ENCODE data around the gene RSPH10B2. TPM values are rescaled to one million over a fixed set of nuclear protein-coding genes. Genes with fewer than 3 reads are reported as not detected.
"Not testable (repeated sequence)": the region's sequence is repeated elsewhere in the genome, so short reads cannot be mapped to it uniquely, and the experiment has no call there.

The RSPH10B2 gene
- total RNA-seq, 1 donor, result 0.43 TPM

- H3K4me3 ChIP-seq (ENCODE audit: low read depth, low read length), result peak within 1 kb of the TSS; percentile 54
- DNase-seq (ENCODE audit: low read depth), result peak; percentile 57
- TF ChIP-seq CTCF (IDR thresholded peaks at IDR 0.05; ENCODE audit: insufficient read depth, low read depth, low read length), result peak; percentile 17
Measured at GRCh38 chr7:6826151-6826550, 72.2 kb downstream of the RSPH10B2 start, which contains the start of gene CCZ1B. Gene CCZ1B (minus strand): TSS chr7:6826275. CDS start chr7:6826197, 78 bp downstream.

- H3K4me3 ChIP-seq (ENCODE audit: low read depth, low read length); DNase-seq (ENCODE audit: low read depth): not testable (repeated sequence)
Measured at GRCh38 chr7:6827180-6827579, 73.3 kb downstream of the RSPH10B2 start.

- not testable (repeated sequence) for DNase-seq (ENCODE audit: low read depth); H3K4me3 ChIP-seq (ENCODE audit: low read depth, low read length)
Measured at GRCh38 chr7:6829616-6830015, 75.7 kb downstream of the RSPH10B2 start.

- DNase-seq (ENCODE audit: low read depth); H3K4me3 ChIP-seq (ENCODE audit: low read depth, low read length): not testable (repeated sequence)
Measured at GRCh38 chr7:6830026-6830425, 76.1 kb downstream of the RSPH10B2 start.

GRCh38 chr7:6831018-6831725 is 77.3 kb downstream of the RSPH10B2 start:
- no peak for TF ChIP-seq CTCF (IDR thresholded peaks at IDR 0.05; ENCODE audit: insufficient read depth, low read depth, low read length)
- no peak overlapping the region for H3K4me3 ChIP-seq (ENCODE audit: low read depth, low read length)
- no peak for DNase-seq (ENCODE audit: low read depth)

GRCh38 chr7:6833636-6834035 is 79.7 kb downstream of the RSPH10B2 start:
- H3K4me3 ChIP-seq (ENCODE audit: low read depth, low read length), result no peak overlapping the region
- DNase-seq (ENCODE audit: low read depth), result no peak
- TF ChIP-seq CTCF (IDR thresholded peaks at IDR 0.05; ENCODE audit: insufficient read depth, low read depth, low read length), result no peak

GRCh38 chr7:6835521-6835920 is 81.6 kb downstream of the RSPH10B2 start:
- DNase-seq (ENCODE audit: low read depth); H3K4me3 ChIP-seq (ENCODE audit: low read depth, low read length): not testable (repeated sequence)

- not testable (repeated sequence) for DNase-seq (ENCODE audit: low read depth); H3K4me3 ChIP-seq (ENCODE audit: low read depth, low read length)
Measured at GRCh38 chr7:6837081-6837480, 83.2 kb downstream of the RSPH10B2 start.

GRCh38 chr7:6842278-6842921 is 88.5 kb downstream of the RSPH10B2 start:
- DNase-seq (ENCODE audit: low read depth); H3K4me3 ChIP-seq (ENCODE audit: low read depth, low read length): not testable (repeated sequence)

- H3K4me3 ChIP-seq (ENCODE audit: low read depth, low read length); DNase-seq (ENCODE audit: low read depth): not testable (repeated sequence)
Measured at GRCh38 chr7:6843092-6843491, 89.2 kb downstream of the RSPH10B2 start.

- H3K4me3 ChIP-seq (ENCODE audit: low read depth, low read length), result not testable (repeated sequence)
Measured at GRCh38 chr7:6843654-6844053, 89.8 kb downstream of the RSPH10B2 start.

GRCh38 chr7:6845971-6846449 is 92.1 kb downstream of the RSPH10B2 start:
- not testable (repeated sequence) for DNase-seq (ENCODE audit: low read depth)

More at GRCh38 chr7:6843654-6844053, 89.8 kb downstream of the RSPH10B2 start:
- not testable (repeated sequence) for DNase-seq (ENCODE audit: low read depth)

GRCh38 chr7:6847751-6848150 is 93.8 kb downstream of the RSPH10B2 start:
- not testable (repeated sequence) for H3K4me3 ChIP-seq (ENCODE audit: low read depth, low read length)

More at GRCh38 chr7:6845971-6846449, 92.1 kb downstream of the RSPH10B2 start:
- not testable (repeated sequence) for H3K4me3 ChIP-seq (ENCODE audit: low read depth, low read length)

More at GRCh38 chr7:6847751-6848150, 93.8 kb downstream of the RSPH10B2 start:
- not testable (repeated sequence) for DNase-seq (ENCODE audit: low read depth)
